PC-9 (cell line): ENCODE results near the gene ABCA1.

Experiments
- EZH2 ChIP-seq: fragments of 200-600 bp; sonication (generic); IDR thresholded peaks from 2 replicates; pipeline ENCODE4 v1.8.0; 2017; ENCODE audit warnings: antibody characterized with exemption, low read depth
- TF ChIP-seq, protein P1 (sequence below): fragments of 200-600 bp; sonication (generic); conservative IDR thresholded peaks from 2 replicates; pipeline ENCODE4 v1.6.1; 2017; ENCODE audit warnings: mixed run types, antibody characterized with exemption, mild to moderate bottlenecking, moderate library complexity

DNA sequence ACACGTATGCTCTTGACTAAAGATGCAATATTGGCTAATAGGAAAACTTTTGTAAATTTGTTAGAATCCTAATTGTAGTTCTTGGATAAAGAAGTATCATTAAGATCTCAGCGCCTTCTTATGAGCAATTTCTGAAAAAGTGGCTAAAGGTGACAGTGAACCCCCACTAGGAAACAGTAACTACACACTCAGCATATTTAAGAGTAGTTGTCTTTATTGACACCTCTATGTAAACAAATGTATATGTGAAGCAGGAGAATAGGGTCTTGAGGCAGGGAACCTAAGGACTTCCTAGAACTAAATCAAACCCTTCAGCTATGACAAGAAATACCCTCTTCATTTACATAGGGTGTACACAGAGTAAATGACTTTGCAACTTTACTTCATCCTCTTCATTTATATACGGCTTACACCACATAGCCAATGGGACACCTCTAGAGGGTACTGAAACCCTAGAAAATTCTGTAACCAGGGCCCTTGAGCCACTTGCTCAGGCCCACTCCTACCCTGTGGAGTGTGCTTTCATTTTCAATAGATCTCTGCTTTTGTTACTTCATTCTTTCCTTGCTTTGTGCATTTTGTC lies 177.7 kb downstream of the ABCA1 start:
- TF ChIP-seq, protein P1, sequence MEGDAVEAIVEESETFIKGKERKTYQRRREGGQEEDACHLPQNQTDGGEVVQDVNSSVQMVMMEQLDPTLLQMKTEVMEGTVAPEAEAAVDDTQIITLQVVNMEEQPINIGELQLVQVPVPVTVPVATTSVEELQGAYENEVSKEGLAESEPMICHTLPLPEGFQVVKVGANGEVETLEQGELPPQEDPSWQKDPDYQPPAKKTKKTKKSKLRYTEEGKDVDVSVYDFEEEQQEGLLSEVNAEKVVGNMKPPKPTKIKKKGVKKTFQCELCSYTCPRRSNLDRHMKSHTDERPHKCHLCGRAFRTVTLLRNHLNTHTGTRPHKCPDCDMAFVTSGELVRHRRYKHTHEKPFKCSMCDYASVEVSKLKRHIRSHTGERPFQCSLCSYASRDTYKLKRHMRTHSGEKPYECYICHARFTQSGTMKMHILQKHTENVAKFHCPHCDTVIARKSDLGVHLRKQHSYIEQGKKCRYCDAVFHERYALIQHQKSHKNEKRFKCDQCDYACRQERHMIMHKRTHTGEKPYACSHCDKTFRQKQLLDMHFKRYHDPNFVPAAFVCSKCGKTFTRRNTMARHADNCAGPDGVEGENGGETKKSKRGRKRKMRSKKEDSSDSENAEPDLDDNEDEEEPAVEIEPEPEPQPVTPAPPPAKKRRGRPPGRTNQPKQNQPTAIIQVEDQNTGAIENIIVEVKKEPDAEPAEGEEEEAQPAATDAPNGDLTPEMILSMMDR: no peak
- no peak for TF ChIP-seq EZH2
